ENCODE measurements around the gene PPP2R5C. TPM values are rescaled to one million over a fixed set of nuclear protein-coding genes. Genes with fewer than 3 reads are reported as not detected.
"Not testable (repeated sequence)": the region's sequence is repeated elsewhere in the genome, so short reads cannot be mapped to it uniquely, and the experiment has no call there.

Gene PPP2R5C
- total RNA-seq, 1 donor: 114 TPM

- TF ChIP-seq CTCF (IDR thresholded peaks at IDR 0.05; ENCODE audit: insufficient read depth, low read length): no peak
- H3K4me3 ChIP-seq (ENCODE audit: low read depth, low read length): peak overlapping the region; percentile 92
- DNase-seq (ENCODE audit: low read depth): no peak
Measured at GRCh38 chr14:101966742-101967141, 205.2 kb downstream of the PPP2R5C start.

DNA sequence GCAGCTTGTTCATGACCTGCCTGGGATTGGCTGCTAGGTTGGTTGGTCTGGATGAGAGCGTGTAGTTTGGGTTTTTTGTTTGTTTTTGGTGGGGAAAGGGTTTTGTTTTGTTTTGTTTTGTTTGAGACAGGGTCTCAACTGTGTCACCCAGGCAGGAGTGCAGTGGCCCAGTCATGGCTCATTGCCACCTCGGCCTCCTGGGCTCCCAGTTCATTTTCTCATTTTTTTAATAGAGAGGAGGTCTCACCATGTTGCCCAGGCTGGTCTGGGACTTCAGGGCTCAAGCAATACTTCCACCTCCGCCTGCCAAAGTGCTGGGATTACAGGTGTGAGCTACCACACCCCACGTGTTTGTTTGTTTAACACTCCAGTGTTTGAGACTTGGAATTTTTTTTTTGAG lies 206.7 kb downstream of the PPP2R5C start:
- no peak overlapping the region for H3K4me3 ChIP-seq (ENCODE audit: low read depth, low read length)

DNA sequence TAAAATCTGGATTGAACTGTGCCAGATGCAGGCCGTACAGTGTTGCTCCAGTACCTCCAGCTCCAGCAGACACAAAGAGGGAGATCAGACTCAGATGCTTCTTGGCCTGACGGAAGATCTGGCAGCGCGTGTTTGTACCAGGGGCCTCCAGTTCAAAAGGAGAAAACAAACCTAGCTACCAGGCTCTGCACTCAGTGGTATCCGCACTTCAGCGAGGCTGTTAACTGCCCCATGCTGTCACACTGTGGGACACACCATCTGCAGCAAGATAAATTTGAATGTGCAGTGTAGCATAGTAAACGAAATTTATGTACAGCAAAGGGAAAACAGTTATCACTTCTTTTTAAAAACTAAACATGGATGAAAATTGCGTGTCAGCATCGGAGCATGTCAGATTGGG lies 208.0 kb downstream of the PPP2R5C start:
- TF ChIP-seq CTCF (IDR thresholded peaks at IDR 0.05; ENCODE audit: insufficient read depth, low read length): no peak
- DNase-seq (ENCODE audit: low read depth): no peak
- no peak overlapping the region for H3K4me3 ChIP-seq (ENCODE audit: low read depth, low read length)

More for the DNA sequence above, 206.7 kb downstream of the PPP2R5C start:
- no peak for DNase-seq (ENCODE audit: low read depth)
- no peak for TF ChIP-seq CTCF (IDR thresholded peaks at IDR 0.05; ENCODE audit: insufficient read depth, low read length)

DNA sequence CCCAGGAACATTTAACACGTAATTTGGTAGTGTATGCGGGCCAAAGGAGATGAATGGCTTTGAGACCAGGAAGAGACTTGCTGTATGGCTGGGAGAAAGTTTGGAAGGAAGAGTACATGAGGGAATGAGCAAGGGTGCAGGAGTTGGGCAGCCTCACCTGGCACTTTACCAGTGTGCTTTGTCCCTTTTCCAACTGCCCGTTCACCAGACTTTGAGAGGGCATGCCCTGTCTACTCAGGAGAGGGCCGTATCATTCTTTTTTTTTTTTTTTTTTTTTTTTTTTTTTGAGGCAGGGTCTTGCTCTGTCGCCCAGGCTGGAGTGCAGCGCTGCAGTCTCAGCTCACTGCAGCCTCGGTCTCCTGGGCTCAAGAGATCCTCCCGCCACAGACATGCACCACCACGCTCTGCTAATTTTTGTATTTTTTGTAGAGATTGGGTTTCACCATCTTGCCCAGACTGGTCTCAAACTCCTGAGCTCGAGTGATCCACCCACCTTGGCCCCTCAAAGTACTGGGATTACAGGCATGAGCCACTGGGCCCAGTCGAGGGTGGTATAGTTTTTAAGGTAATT lies 209.4 kb downstream of the PPP2R5C start:
- DNase-seq (ENCODE audit: low read depth): no peak
- no peak overlapping the region for H3K4me3 ChIP-seq (ENCODE audit: low read depth, low read length)
- no peak for TF ChIP-seq CTCF (IDR thresholded peaks at IDR 0.05; ENCODE audit: insufficient read depth, low read length)

DNA sequence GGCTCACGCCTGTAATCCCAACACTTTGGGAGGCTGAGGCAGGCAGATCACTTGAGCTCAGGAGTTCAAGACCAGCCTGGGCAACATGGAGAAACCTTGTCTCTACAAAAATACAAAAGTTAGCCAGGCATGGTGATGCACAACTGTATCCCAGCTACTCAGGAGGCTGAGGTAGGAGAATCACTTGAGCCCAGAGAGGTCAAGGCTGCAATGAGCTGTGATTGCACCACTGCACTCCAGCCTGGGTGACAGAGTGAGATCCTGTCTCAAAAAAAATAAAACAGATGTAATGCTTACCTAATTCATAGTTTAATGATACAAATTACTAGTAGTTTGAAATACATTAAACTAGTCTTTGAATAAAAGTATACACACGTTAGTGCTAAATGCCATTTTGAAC lies 209.9 kb downstream of the PPP2R5C start:
- not testable (repeated sequence) for H3K4me3 ChIP-seq (ENCODE audit: low read depth, low read length); DNase-seq (ENCODE audit: low read depth)

- peak overlapping the region; percentile 48 for H3K4me3 ChIP-seq (ENCODE audit: low read depth, low read length)
- DNase-seq (ENCODE audit: low read depth): peak; percentile 100
- no peak for TF ChIP-seq CTCF (IDR thresholded peaks at IDR 0.05; ENCODE audit: insufficient read depth, low read length)
Measured at GRCh38 chr14:101972126-101972866, 210.8 kb downstream of the PPP2R5C start.

DNA sequence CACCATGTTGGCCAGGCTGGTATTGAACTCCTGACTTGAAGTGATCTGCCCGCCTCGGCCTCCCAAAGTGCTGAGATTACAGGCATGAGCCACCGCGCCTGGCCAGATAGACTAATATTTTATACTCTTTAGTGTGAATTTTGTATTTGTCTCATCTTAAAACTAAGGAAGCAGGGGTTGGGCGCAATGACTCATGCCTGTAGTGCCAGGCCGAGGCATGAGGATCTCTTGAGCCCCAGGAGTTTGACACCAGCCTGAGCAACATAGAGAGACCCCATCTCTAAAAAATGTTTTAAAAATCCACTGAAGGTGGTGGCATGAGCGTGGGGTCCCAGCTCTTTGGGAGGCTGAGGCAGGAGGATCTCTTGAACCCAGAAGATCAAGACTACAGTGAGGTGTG lies 211.8 kb downstream of the PPP2R5C start:
- H3K4me3 ChIP-seq (ENCODE audit: low read depth, low read length): no peak overlapping the region
- DNase-seq (ENCODE audit: low read depth): no peak
- TF ChIP-seq CTCF (IDR thresholded peaks at IDR 0.05; ENCODE audit: insufficient read depth, low read length): no peak

All from fibroblast of the aortic adventitia (primary cell).